ENCODE results near the gene CCHCR1.
A peak's percentile ranks its signal among the peaks of the same experiment; 100 is the strongest.

Gene CCHCR1

GRCh38 chr6:31161216-31162126 lies 3.9 kb upstream of the CCHCR1 start:
- DNase-seq (ENCODE audit: low spot score): no peak

- DNase-seq (ENCODE audit: low spot score): peak; percentile 16
These were observed 1.6 kb upstream of the CCHCR1 start for GRCh38 chr6:31158863-31159855.

- DNase-seq (ENCODE audit: low spot score): peak; percentile 99
These were observed 699 bp upstream of the CCHCR1 start, which contains the start of gene TCF19 for GRCh38 chr6:31158140-31158862. Gene TCF19 (plus strand): TSS chr6:31158589. CDS start chr6:31159470, 881 bp downstream.

GRCh38 chr6:31156641-31157040 lies 961 bp downstream of the CCHCR1 start:
- no peak for DNase-seq (ENCODE audit: low spot score)

- no peak for DNase-seq (ENCODE audit: low spot score)
These were observed 3.2 kb downstream of the CCHCR1 start for GRCh38 chr6:31154436-31154835.

GRCh38 chr6:31152781-31153180 lies 4.8 kb downstream of the CCHCR1 start:
- DNase-seq (ENCODE audit: low spot score): no peak

- no peak for DNase-seq (ENCODE audit: low spot score)
These were observed 7.7 kb downstream of the CCHCR1 start for GRCh38 chr6:31149827-31150447.

- no peak for DNase-seq (ENCODE audit: low spot score)
These were observed 12.2 kb downstream of the CCHCR1 start for GRCh38 chr6:31145386-31145785.

- no peak for DNase-seq (ENCODE audit: low spot score)
These were observed 12.6 kb downstream of the CCHCR1 start for GRCh38 chr6:31144970-31145340.

- no peak for DNase-seq (ENCODE audit: low spot score)
These were observed 13.2 kb downstream of the CCHCR1 start for GRCh38 chr6:31144296-31144969.

- no peak for DNase-seq (ENCODE audit: low spot score)
These were observed 14.5 kb downstream of the CCHCR1 start for GRCh38 chr6:31143148-31143547.

GRCh38 chr6:31142361-31142761 lies 15.2 kb downstream of the CCHCR1 start:
- no peak for DNase-seq (ENCODE audit: low spot score)

GRCh38 chr6:31140643-31141042 lies 17.0 kb downstream of the CCHCR1 start:
- DNase-seq (ENCODE audit: low spot score): no peak

- DNase-seq (ENCODE audit: low spot score): no peak
These were observed 18.0 kb downstream of the CCHCR1 start for GRCh38 chr6:31139599-31139998.

GRCh38 chr6:31138982-31139381 lies 18.6 kb downstream of the CCHCR1 start, which contains the start of gene PSORS1C2:
Gene PSORS1C2 (minus strand): TSS chr6:31139066. CDS start chr6:31139026, 40 bp downstream.
- no peak for DNase-seq (ENCODE audit: low spot score)

- no peak for DNase-seq (ENCODE audit: low spot score)
These were observed 21.9 kb downstream of the CCHCR1 start for GRCh38 chr6:31135710-31136109.

- no peak for DNase-seq (ENCODE audit: low spot score)
These were observed 24.8 kb downstream of the CCHCR1 start for GRCh38 chr6:31132806-31133205.

- no peak for DNase-seq (ENCODE audit: low spot score)
These were observed 26.0 kb downstream of the CCHCR1 start for GRCh38 chr6:31131595-31131994.

GRCh38 chr6:31130751-31131150 lies 26.9 kb downstream of the CCHCR1 start:
- DNase-seq (ENCODE audit: low spot score): no peak

- no peak for DNase-seq (ENCODE audit: low spot score)
These were observed 28.5 kb downstream of the CCHCR1 start for GRCh38 chr6:31129130-31129529.
